Breast epithelium (tissue), 3 donors: ENCODE measurements around the gene PIAS1.

Experiments
- CTCF ChIP-seq, 3 donors: fragments of 450-650 bp; IDR thresholded peaks; one replicate each; pipeline ENCODE4 v1.5.1; 2016 to 2017; ENCODE audit warnings: antibody characterized with exemption in 3 of 3, mild to moderate bottlenecking in 3 of 3, moderate library complexity in 3 of 3
- POLR2AphosphoS5 ChIP-seq, 3 donors: sonication (generic); formaldehyde crosslinking; IDR thresholded peaks; one replicate each; pipeline ENCODE4 v1.6.1; 2017; ENCODE audit warnings: antibody characterized with exemption in 3 of 3

GRCh38 chr15:68218331-68218730 lies 164.2 kb downstream of the PIAS1 start:
- TF ChIP-seq CTCF (IDR thresholded peaks at IDR 0.05) (no peak), POLR2AphosphoS5 (IDR thresholded peaks at IDR 0.05) (no peak)
